ENCODE results near the gene RNF151.
"Not testable (repeated sequence)": the region's sequence is repeated elsewhere in the genome, so short reads cannot be mapped to it uniquely, and the experiment has no call there.

Gene RNF151

DNA sequence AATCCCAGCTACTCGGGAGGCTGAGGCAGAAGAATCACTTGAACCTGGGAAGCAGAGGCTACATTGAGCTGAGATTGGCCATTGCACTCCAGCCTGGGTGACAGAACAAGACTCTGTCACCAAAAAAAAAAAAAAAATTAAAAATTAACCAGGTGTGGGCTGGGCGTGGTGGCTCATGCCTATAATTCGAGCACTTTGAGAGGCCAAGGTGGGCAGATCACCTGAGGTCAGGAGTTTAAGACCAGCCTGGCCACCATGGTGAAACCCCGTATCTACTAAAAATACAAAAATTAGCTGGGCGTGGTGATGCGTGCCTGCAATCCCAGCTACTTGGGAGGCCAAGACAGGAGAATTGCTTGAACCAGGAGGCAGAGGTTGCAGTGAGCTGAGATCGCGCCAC is 26.8 kb upstream of the RNF151 start:
- DNase-seq, result not testable (repeated sequence)

DNA sequence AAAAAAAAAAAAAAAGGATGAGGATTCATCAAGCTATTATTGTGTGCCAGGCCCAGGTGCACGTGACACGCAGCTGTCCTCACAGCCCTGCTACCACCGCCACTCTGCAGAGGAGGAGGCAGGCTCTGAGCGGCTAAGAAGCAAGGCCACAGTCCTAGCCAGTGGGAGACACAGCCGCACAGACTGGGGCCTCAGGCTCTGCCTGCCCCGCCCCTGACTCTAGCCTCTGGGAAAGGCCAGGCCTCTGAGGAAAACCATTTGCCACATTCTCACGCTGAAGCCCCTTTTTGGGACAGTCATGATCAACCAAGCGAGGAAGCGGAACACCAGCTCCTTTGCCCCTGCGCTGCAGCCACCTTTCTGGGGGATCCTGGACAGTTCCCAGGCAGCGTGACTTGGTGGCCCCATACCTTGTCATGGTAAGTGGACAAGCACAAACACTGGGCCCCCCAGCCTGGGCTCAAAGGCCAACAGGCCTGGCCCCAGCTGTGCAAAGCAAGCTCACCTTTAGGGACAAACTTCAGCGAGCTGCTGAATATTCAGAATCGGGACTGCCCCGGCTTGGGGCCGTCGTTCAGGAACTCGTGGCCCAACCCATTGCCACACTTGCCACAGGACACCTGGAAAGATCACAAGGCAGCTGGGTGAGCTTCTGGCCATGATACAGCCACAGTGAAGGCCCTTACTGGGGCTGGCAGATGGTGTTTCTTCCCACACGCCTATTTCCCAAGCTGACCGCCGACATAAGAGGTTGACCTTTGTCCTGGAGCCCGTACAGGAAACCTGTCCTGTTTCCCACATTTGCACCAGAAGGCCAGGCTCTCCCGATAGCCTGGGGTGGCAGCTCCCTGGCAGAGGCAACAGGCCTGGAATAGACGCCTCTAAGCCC is 26.1 kb upstream of the RNF151 start:
- DNase-seq, result no peak

GRCh38 chr16:1941162-1942046 is 25.3 kb upstream of the RNF151 start:
- no peak for DNase-seq

- DNase-seq, result peak; percentile 85
These were observed 24.4 kb upstream of the RNF151 start for GRCh38 chr16:1942047-1942809.

- DNase-seq, result peak; percentile 98
These were observed 23.6 kb upstream of the RNF151 start, which contains the start of gene MSRB1 for GRCh38 chr16:1942810-1943726. MSRB1 (minus strand) TSS chr16:1943199; CDS start chr16:1943156, 43 bp downstream.

GRCh38 chr16:1944612-1945199 is 21.9 kb upstream of the RNF151 start:
- DNase-seq, result no peak

DNA sequence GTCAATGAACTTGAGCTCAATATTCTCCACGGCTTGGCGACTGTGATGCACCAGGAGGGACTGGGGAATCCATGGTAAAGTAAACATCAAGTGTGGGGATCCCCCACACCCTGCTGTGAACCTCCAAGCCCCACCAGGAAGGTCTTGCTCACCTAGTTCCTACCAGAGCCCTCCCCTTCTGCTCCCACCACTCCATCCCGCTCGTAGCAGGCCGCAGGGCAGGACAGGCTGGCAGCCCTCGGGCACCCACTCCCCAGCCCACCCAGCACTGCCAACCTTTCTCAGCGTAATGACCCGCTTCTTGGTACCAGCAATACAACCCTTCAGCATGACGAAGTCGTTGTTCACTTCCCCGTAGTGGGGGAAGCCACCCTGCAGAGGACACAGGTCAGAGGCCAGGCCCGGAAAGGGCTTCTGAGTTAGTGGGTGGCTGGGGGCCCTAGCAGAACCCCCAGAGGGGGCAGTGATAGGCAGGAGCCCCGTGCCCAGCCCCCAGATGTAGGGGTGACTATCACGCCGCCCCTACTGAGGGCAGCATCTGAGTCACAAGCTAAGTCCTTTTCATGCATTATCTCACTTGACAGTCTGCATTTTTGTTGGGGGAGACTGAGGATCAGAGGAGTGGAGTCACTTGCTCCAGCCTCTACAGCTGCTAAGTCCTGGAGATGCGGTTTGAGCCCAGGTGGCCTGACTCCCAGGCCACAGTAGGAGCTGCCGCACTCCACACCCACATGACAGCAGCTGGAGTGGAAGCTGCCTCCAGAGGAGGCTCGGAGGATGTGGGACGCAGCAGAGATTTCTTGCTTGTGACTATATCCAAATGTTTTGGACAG is 20.9 kb upstream of the RNF151 start:
- DNase-seq, result no peak

- DNase-seq, result no peak
These were observed 19.9 kb upstream of the RNF151 start for GRCh38 chr16:1946495-1947368.

DNA sequence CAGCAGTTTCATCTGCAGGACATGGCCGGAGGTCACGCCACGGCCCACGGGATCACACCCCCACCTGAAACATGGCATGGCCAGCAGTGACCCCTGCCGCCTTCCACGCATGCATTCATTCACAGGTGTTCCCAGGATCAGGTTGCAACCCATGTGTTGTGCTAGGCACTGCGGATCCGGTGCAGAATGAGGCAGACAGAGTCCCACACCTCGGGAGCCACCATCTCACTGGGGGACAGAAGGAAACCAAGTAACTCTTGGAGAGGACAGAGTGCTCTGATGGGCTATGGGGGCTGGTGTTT is 19.3 kb upstream of the RNF151 start:
- no peak for DNase-seq

DNA sequence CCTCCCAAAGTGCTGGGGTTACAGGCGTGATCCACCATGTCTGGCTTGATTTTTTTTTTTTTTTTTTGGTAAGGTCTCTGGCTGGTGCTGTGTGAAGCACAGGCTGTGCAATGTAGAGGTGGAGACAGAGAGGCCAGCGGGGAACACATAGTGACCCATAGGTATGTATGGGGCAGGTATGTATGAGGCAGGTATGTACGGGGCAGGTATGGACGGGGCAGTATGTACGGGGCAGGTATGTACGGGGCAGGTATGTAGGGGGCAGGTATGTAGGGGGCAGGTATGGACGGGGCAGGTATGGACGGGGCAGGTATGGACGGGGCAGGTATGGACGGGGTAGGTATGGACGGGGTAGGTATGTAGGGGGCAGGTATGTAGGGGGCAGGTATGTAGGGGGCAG is 17.1 kb upstream of the RNF151 start:
- no peak for DNase-seq

- no peak for DNase-seq
These were observed 16.6 kb upstream of the RNF151 start for GRCh38 chr16:1950047-1950446.

DNA sequence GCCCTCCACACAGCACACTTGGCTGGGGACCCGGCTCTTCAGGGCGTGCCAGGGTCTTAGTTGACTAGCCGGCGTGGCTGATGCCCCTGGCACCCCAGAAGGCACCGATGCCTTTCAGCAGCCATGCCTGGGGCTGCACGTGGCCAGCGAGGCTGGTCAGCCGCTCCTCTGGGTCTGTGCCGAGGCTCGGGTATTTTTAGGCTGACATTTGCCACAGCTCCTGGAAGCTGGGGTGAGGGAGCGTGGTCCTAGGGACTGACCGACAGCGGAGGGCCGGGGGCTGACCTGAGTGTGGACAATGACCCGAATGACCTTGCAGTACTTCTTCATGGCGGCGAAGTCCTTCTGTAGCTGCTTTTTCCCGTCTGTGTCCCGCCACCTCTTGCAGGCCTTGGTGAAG is 16.1 kb upstream of the RNF151 start:
- no peak for DNase-seq

DNA sequence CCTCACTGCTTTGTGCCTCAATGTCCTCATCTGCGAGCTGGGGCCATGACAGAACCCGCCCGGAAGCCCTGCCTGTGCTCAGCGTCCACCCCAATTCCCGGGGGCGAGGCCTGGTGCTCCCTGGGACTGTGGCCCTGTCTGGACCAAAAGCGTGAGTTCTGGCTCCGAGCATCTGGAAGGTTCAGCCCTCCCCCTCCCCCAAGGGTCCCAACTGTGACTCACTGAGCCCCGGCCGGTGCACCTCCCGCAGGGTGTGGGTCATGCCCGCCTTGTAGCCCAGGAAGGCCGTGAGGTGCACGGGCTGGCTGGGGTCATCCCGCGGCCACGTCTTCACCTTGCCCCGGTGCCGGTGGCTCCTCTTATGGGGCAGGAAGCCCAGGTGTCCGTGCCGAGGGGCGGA is 12.9 kb upstream of the RNF151 start:
- DNase-seq, result no peak

DNA sequence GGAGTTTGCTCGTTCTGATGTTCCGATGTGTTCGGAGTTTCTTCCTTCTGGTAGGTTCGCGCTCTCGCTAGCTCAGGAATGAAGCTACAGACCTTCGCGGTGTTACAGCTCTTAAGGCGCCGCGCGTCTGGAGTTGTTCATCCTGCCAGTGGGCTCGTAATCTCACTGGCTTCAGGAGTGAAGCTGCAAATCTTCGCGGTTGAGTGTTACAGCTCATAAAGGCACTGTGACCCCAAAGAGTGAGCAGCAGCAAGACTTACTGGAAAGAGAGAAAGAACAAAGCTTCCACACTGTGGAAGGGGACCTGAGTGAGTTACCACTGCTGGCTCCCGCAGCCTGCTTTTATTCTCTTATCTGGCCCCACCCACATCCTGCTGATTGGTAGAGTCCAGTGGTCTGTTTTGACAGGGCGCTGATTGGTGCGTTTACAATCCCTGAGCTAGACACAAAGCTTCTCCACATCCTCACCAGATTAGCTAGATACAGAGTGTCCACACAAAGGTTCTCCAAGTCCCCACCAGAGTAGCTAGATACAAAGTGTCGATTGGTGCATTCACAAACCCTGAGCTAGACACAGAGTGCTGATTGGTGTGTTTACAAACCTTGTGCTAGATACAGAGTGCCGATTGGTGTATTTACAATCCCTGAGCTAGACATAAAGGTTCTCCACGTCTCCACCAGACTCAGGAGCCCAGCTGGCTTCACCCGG is 9.1 kb upstream of the RNF151 start:
- not testable (repeated sequence) for DNase-seq

GRCh38 chr16:1958143-1958491 is 8.5 kb upstream of the RNF151 start:
- DNase-seq, result not testable (repeated sequence)

DNA sequence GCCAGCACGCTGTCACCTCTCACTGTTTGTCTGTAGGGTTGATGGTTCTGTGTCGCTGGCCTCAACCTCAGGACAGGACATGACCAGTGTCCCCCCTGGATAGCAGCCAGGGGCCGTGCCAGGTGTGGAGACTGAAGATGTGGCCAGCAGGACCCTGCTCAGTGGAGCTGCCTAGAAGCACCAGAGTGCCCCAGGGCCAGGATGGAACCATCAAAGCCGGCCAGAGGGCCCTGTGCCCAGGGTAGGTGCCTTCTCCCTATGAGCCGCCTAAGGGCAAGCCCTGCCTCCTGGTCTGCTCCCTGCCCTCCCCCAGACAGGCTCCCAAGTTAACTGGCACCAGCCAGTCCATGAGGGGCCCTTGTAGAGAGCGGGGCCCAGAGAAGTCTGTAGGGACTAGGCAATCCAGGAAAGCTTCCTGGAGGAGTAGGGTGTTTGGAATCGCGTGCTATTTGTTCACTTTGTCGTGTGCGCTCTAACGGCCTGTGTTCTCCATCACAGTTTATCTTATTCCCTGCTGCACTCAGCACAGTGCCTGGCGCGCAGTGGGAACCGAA is 7.9 kb upstream of the RNF151 start:
- no peak for DNase-seq

DNA sequence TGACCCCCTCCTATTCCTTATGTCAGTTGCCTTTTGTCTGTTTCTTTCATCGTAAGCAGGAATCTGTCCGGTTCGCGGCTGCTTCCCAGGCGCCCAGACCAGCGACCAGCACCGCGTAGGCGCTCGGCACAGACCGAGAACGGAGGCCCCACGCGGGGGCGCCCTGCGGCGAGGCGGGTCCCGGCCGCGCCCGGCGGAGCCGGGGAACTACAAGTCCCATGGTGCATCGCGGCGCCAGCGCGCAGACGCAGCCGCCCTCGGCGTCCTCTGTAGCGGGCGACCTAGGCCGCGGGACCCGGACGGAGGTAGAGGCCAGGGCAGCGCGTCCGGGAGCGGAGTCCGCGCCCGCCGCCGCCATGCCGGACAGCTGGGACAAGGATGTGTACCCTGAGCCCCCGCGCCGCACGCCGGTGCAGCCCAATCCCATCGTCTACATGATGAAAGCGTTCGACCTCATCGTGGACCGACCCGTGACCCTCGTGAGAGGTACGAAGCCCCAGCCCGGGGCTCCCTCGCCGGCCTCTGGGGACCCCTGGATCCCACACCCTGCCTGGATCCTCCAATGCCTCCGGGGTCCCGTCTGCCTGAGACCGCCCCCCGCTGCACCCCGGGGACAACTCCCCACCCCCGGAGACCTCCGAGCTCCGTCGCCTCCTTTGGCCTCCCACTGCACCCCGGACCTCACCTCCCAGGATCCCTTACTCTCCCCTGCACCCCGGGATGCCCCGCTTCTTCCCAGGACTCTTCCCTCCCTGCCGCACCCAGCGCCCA is 7.2 kb upstream of the RNF151 start, which contains the start of gene NDUFB10:
TSS of gene NDUFB10 (plus strand) at position 270 of the 771 bp plus-strand sequence. CDS start at position 357, 87 bp downstream.
- DNase-seq, result peak; percentile 82

All from MV-4-11 (cell line).